ENCODE data around the gene CDH15. TPM values are rescaled to one million over a fixed set of nuclear protein-coding genes. Genes with fewer than 3 reads are reported as not detected.

Gene CDH15
- total and polyA plus RNA-seq, 8 donors = 0.29 to 4.2 (median 0.43) TPM

- no peak overlapping the region for H3K4me3 ChIP-seq
- H3K9me3 ChIP-seq = no peaks in the 10 kb centered on the region
- DNase-seq (peak in 1 of 4 donors; percentile 64), ATAC-seq (no peak)
- H3K36me3 ChIP-seq = peaks cover 0 to 90% of the 10 kb centered on the region in 2 donors
- H3K27me3 ChIP-seq = no peaks in the 10 kb centered on the region
- no peak overlapping the region for H3K27ac ChIP-seq
- TF ChIP-seq CTCF (IDR thresholded peaks at IDR 0.05) = no peak
- H3K4me1 ChIP-seq = no peaks in the 10 kb centered on the region
- intact Hi-C loops (cut with DNase I) = no loop called here
Observed at GRCh38 chr16:89141884-89142267, 29.7 kb upstream of the CDH15 start.

GRCh38 chr16:89142474-89143195, 28.9 kb upstream of the CDH15 start:
- Histone ChIP-seq H3K4me1 (no peaks in the 10 kb centered on the region), H3K27ac (no peak overlapping the region), H3K9me3 (no peaks in the 10 kb centered on the region), H3K36me3 (peaks cover 0 to 87% of the 10 kb centered on the region in 2 donors), H3K27me3 (no peaks in the 10 kb centered on the region), H3K4me3 (no peak overlapping the region)
- intact Hi-C loops (cut with DNase I) = no loop called here
- ATAC-seq (no peak), DNase-seq (no peak)
- no peak for TF ChIP-seq CTCF (IDR thresholded peaks at IDR 0.05)

- H3K4me3 ChIP-seq = no peak overlapping the region
- no peaks in the 10 kb centered on the region for H3K27me3 ChIP-seq
- no peaks in the 10 kb centered on the region for H3K4me1 ChIP-seq
- peaks cover 0 to 83% of the 10 kb centered on the region in 2 donors for H3K36me3 ChIP-seq
- H3K9me3 ChIP-seq = peaks cover 0 to under 1% of the 10 kb centered on the region in 2 donors
- intact Hi-C loops (cut with DNase I) = no loop called here
- no peak for DNase-seq
- TF ChIP-seq CTCF (IDR thresholded peaks at IDR 0.05) = no peak
- ATAC-seq = no peak
- H3K27ac ChIP-seq = no peak overlapping the region
Observed at GRCh38 chr16:89143201-89143741, 28.3 kb upstream of the CDH15 start.

GRCh38 chr16:89143911-89144675, 27.5 kb upstream of the CDH15 start:
- TF ChIP-seq CTCF (IDR thresholded peaks at IDR 0.05) = no peak
- Histone ChIP-seq H3K9me3 (peaks cover 0 to 9% of the 10 kb centered on the region in 2 donors), H3K4me3 (no peak overlapping the region), H3K4me1 (no peaks in the 10 kb centered on the region), H3K27me3 (no peaks in the 10 kb centered on the region), H3K36me3 (peaks cover 0 to 83% of the 10 kb centered on the region in 2 donors), H3K27ac (no peak overlapping the region)
- no peak for ATAC-seq
- intact Hi-C loops (cut with DNase I) = no loop called here
- DNase-seq = peak in 1 of 4 donors; percentile 66

GRCh38 chr16:89144681-89145080, 26.9 kb upstream of the CDH15 start:
- Histone ChIP-seq H3K4me3 (no peak overlapping the region), H3K9me3 (peaks cover 0 to 15% of the 10 kb centered on the region in 2 donors), H3K27ac (no peak overlapping the region), H3K27me3 (no peaks in the 10 kb centered on the region), H3K4me1 (no peaks in the 10 kb centered on the region), H3K36me3 (peaks cover 0 to 86% of the 10 kb centered on the region in 2 donors)
- intact Hi-C loops (cut with DNase I) = no loop called here
- ATAC-seq = no peak
- no peak for TF ChIP-seq CTCF (IDR thresholded peaks at IDR 0.05)
- DNase-seq = no peak

Data from left lung (tissue), 10 donors.